ENCODE measurements around the gene EVPL.

The EVPL gene

DNA sequence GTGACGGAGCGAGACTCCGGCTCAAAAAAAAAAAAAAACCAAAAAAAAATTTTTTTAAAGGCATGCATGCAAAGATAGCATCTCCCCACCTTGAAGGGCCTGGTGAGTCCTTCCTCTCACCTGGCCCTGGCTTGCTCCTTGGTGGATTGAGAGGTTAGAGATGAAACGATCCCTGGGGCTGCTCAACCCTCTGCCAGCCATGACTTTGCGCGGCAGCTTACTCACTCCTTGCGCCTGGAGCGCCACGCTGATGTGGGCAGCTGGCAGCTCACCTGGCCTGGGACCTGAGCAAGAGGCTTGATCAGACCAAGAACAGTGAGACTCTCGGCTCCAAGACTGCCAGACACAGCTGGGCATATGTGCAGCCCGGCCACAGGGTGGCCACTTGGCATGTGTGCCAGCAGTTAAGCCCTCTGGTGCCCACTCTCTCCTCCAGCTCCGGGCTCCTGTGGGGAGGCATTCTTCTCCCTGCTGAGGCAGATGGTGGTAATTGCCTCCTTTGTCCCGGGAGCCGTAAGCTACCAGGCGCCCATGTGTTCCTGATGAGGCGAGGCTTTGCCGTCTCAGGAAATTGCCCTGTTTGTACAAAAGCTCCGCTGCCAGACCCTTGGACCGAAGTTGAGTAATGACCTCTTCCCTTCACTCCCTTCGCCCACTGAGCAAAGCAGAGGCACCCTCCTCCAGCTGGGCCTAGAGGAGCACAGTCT, 5.1 kb upstream of the EVPL start:
- Mint-ChIP-seq H3K9me3 (peaks cover 6% of the 10 kb centered on the region), H3K4me1 (peaks cover 48% of the 10 kb centered on the region), H3K4me3 (no peak overlapping the region), H3K27me3 (ENCODE audit: low read depth, poor library complexity) (peaks cover 12% of the 10 kb centered on the region), H3K27ac (no peak overlapping the region), H3K36me3 (ENCODE audit: low read depth) (no peaks in the 10 kb centered on the region)
- no peak for DNase-seq
- TF ChIP-seq CTCF (IDR thresholded peaks at IDR 0.05), result no peak

GRCh38 chr17:76026714-76027158, 370 bp downstream of the EVPL start:
- Mint-ChIP-seq H3K36me3 (ENCODE audit: low read depth) (no peaks in the 10 kb centered on the region), H3K27me3 (ENCODE audit: low read depth, poor library complexity) (peaks cover 9% of the 10 kb centered on the region), H3K4me3 (no peak overlapping the region), H3K4me1 (peaks cover 52% of the 10 kb centered on the region), H3K9me3 (no peaks in the 10 kb centered on the region), H3K27ac (no peak overlapping the region)
- no peak for DNase-seq
- no peak for TF ChIP-seq CTCF (IDR thresholded peaks at IDR 0.05)

DNA sequence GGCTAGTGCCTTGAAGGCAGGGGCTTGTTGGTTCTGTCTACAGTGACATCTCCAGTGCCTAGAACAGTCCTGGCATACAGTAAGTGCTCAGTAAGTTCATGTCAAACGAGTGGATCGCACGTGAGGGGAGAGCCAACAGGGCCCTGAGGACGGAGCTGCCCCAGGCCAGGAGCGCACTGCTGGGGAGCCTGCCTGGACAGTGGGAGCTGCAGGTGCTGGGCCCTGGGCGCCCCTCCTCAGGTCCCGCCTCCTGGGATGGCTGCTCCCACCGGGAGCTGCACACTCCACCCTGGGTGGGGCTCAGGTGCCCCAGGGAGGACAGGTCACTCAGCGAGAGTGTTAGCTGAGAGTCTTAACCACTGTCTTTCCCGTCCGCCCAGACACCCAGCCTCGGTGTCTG, 1.8 kb downstream of the EVPL start:
- H3K4me3 Mint-ChIP-seq, result no peak overlapping the region

DNA sequence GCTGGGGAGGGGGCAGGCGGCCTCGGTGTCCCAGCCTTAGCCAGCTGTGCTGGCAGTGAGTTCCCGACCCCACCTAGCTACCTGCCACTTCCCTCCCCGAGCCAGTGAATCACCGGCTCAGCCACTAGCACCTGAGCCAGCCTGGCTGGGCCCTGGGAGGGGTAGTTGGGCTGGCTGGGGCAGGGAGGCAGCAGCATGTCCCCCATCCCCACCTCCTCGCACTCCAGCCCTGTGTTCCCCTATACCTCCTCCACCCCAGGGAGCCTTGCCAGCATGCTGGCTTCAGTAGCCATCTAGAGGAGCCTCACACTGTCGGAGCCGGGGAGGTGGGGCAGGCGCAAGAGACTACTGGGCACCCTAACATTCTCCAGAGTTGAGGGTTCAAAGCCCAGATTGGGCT, 2.8 kb downstream of the EVPL start:
- DNase-seq, result no peak
- TF ChIP-seq CTCF (IDR thresholded peaks at IDR 0.05), result no peak
- peaks cover 15% of the 10 kb centered on the region for H3K27me3 Mint-ChIP-seq (ENCODE audit: low read depth, poor library complexity)
- H3K9me3 Mint-ChIP-seq, result no peaks in the 10 kb centered on the region
- H3K4me1 Mint-ChIP-seq, result peaks cover 53% of the 10 kb centered on the region
- no peaks in the 10 kb centered on the region for H3K36me3 Mint-ChIP-seq (ENCODE audit: low read depth)
- H3K27ac Mint-ChIP-seq, result no peak overlapping the region
- H3K4me3 Mint-ChIP-seq, result no peak overlapping the region

More for the DNA sequence above, 1.8 kb downstream of the EVPL start:
- Mint-ChIP-seq H3K36me3 (ENCODE audit: low read depth) (no peaks in the 10 kb centered on the region), H3K9me3 (no peaks in the 10 kb centered on the region), H3K27ac (no peak overlapping the region), H3K4me1 (peaks cover 53% of the 10 kb centered on the region), H3K27me3 (ENCODE audit: low read depth, poor library complexity) (peaks cover 9% of the 10 kb centered on the region)
- no peak for TF ChIP-seq CTCF (IDR thresholded peaks at IDR 0.05)
- no peak for DNase-seq

DNA sequence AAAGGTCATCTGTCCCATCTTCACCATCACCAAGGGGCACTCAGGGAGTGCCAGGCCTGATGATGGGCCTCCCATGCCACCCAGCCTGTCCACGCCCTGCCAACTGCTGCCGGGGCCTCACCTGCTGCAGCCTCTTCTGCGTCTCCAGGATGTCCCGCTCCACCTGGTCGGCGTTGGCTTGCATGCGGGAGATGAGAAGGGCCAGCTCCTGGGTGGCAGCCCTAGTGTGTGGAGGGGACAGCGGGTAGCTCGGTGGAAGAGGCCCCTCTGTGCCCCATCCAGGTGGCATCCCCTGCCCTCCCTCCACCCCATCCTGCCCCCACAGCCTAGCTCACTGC, 3.2 kb downstream of the EVPL start:
- Mint-ChIP-seq H3K27ac (no peak overlapping the region), H3K36me3 (ENCODE audit: low read depth) (no peaks in the 10 kb centered on the region), H3K27me3 (ENCODE audit: low read depth, poor library complexity) (peaks cover 15% of the 10 kb centered on the region), H3K9me3 (no peaks in the 10 kb centered on the region), H3K4me1 (peaks cover 48% of the 10 kb centered on the region), H3K4me3 (no peak overlapping the region)
- no peak for DNase-seq
- no peak for TF ChIP-seq CTCF (IDR thresholded peaks at IDR 0.05)
